ENCODE data around the gene SLC5A4. TPM values are rescaled to one million over a fixed set of nuclear protein-coding genes. Genes with fewer than 3 reads are reported as not detected.

The SLC5A4 gene
- total and polyA plus RNA-seq, 4 donors: 0.10 to 2.9 (median 1.6) TPM

GRCh38 chr22:32244547-32244946 lies 10.6 kb downstream of the SLC5A4 start:
- 90 to 97% methylated on average over 1 of the region's 1 CpG for WGBS, 2 donors
- peaks cover 0 to 2% of the 10 kb centered on the region in 2 donors for H3K27me3 ChIP-seq (ENCODE audit: control insufficient read depth in 1 of 2, insufficient read depth in 2 of 2, low read length in 1 of 2)
- H3K4me3 ChIP-seq (ENCODE audit: low read length in 2 of 2): no peak overlapping the region
- no peak overlapping the region for H3K27ac ChIP-seq (ENCODE audit: low read depth in 1 of 2, low read length in 2 of 2)
- H3K4me1 ChIP-seq (ENCODE audit: control insufficient read depth in 1 of 2, insufficient read depth in 2 of 2, low read length in 2 of 2): no peaks in the 10 kb centered on the region
- DNase-seq: no peak
- no peaks in the 10 kb centered on the region for H3K9me3 ChIP-seq (ENCODE audit: control insufficient read depth, low read length)
- H3K36me3 ChIP-seq (ENCODE audit: control insufficient read depth in 1 of 2, insufficient read depth in 2 of 2, low read length in 1 of 2): no peaks in the 10 kb centered on the region
- intact Hi-C loops (cut with DNase I): loop anchor here in 1 of 2 donors (5.0 to 10.0 kb wide), 2 partner anchors 37 to 60 kb away; partner anchors contain the start of gene RFPL2
- no peak for ATAC-seq (ENCODE audit: low FRiP score)

GRCh38 chr22:32240461-32240860 lies 14.7 kb downstream of the SLC5A4 start:
- ATAC-seq (ENCODE audit: low FRiP score) (no peak), DNase-seq (no peak)
- no peaks in the 10 kb centered on the region for H3K36me3 ChIP-seq (ENCODE audit: control insufficient read depth in 1 of 2, insufficient read depth in 2 of 2, low read length in 1 of 2)
- peaks cover 3% of the 10 kb centered on the region for H3K9me3 ChIP-seq (ENCODE audit: control insufficient read depth, low read length)
- peaks cover 0 to 2% of the 10 kb centered on the region in 2 donors for H3K27me3 ChIP-seq (ENCODE audit: control insufficient read depth in 1 of 2, insufficient read depth in 2 of 2, low read length in 1 of 2)
- WGBS, 2 donors: 78 to 81% methylated on average over 2 of the region's 2 CpGs
- no peak overlapping the region for H3K4me3 ChIP-seq (ENCODE audit: low read length in 2 of 2)
- intact Hi-C loops (cut with DNase I): loop anchor here in 1 of 2 donors (5.0 to 10.0 kb wide), 2 partner anchors 33 to 56 kb away; partner anchors contain the start of gene RFPL2
- no peak overlapping the region for H3K27ac ChIP-seq (ENCODE audit: low read depth in 1 of 2, low read length in 2 of 2)
- H3K4me1 ChIP-seq (ENCODE audit: control insufficient read depth in 1 of 2, insufficient read depth in 2 of 2, low read length in 2 of 2): no peaks in the 10 kb centered on the region

- Histone ChIP-seq H3K27ac (ENCODE audit: low read depth in 1 of 2, low read length in 2 of 2) (no peak overlapping the region), H3K4me1 (ENCODE audit: control insufficient read depth in 1 of 2, insufficient read depth in 2 of 2, low read length in 2 of 2) (no peaks in the 10 kb centered on the region)
- intact Hi-C loops (cut with DNase I): no loop called here
Observed at GRCh38 chr22:32237906-32238305, 17.2 kb downstream of the SLC5A4 start.

GRCh38 chr22:32236970-32237369 lies 18.2 kb downstream of the SLC5A4 start:
- WGBS, 2 donors: 65 to 69% methylated on average over 8 of the region's 8 CpGs
- Histone ChIP-seq H3K27ac (ENCODE audit: low read depth in 1 of 2, low read length in 2 of 2) (no peak overlapping the region), H3K4me3 (ENCODE audit: low read length in 2 of 2) (no peak overlapping the region), H3K4me1 (ENCODE audit: control insufficient read depth in 1 of 2, insufficient read depth in 2 of 2, low read length in 2 of 2) (no peaks in the 10 kb centered on the region), H3K9me3 (ENCODE audit: control insufficient read depth, low read length) (peaks cover 3% of the 10 kb centered on the region), H3K27me3 (ENCODE audit: control insufficient read depth in 1 of 2, insufficient read depth in 2 of 2, low read length in 1 of 2) (peaks cover 0 to 5% of the 10 kb centered on the region in 2 donors), H3K36me3 (ENCODE audit: control insufficient read depth in 1 of 2, insufficient read depth in 2 of 2, low read length in 1 of 2) (no peaks in the 10 kb centered on the region)
- ATAC-seq (ENCODE audit: low FRiP score): no peak
- intact Hi-C loops (cut with DNase I): no loop called here
- no peak for DNase-seq

More at GRCh38 chr22:32237906-32238305, 17.2 kb downstream of the SLC5A4 start:
- no peak for ATAC-seq (ENCODE audit: low FRiP score)
- H3K27me3 ChIP-seq (ENCODE audit: control insufficient read depth in 1 of 2, insufficient read depth in 2 of 2, low read length in 1 of 2): peaks cover 0 to 5% of the 10 kb centered on the region in 2 donors
- no peak for DNase-seq
- 82 to 89% methylated on average over 1 of the region's 1 CpG for WGBS, 2 donors
- H3K4me3 ChIP-seq (ENCODE audit: low read length in 2 of 2): no peak overlapping the region
- peaks cover 3% of the 10 kb centered on the region for H3K9me3 ChIP-seq (ENCODE audit: control insufficient read depth, low read length)
- H3K36me3 ChIP-seq (ENCODE audit: control insufficient read depth in 1 of 2, insufficient read depth in 2 of 2, low read length in 1 of 2): no peaks in the 10 kb centered on the region

GRCh38 chr22:32233091-32233490 lies 22.1 kb downstream of the SLC5A4 start:
- H3K36me3 ChIP-seq (ENCODE audit: control insufficient read depth in 1 of 2, insufficient read depth in 2 of 2, low read length in 1 of 2): no peaks in the 10 kb centered on the region
- H3K9me3 ChIP-seq (ENCODE audit: control insufficient read depth, low read length): peaks cover 1% of the 10 kb centered on the region
- H3K27ac ChIP-seq (ENCODE audit: low read depth in 1 of 2, low read length in 2 of 2): no peak overlapping the region
- H3K4me1 ChIP-seq (ENCODE audit: control insufficient read depth in 1 of 2, insufficient read depth in 2 of 2, low read length in 2 of 2): no peaks in the 10 kb centered on the region
- H3K27me3 ChIP-seq (ENCODE audit: control insufficient read depth in 1 of 2, insufficient read depth in 2 of 2, low read length in 1 of 2): peaks cover 0 to 6% of the 10 kb centered on the region in 2 donors
- intact Hi-C loops (cut with DNase I): no loop called here
- H3K4me3 ChIP-seq (ENCODE audit: low read length in 2 of 2): no peak overlapping the region
- DNase-seq (no peak), ATAC-seq (ENCODE audit: low FRiP score) (no peak)
- WGBS, 2 donors: 78 to 83% methylated on average over 5 of the region's 5 CpGs

- peaks cover 0 to 6% of the 10 kb centered on the region in 2 donors for H3K27me3 ChIP-seq (ENCODE audit: control insufficient read depth in 1 of 2, insufficient read depth in 2 of 2, low read length in 1 of 2)
- no peaks in the 10 kb centered on the region for H3K36me3 ChIP-seq (ENCODE audit: control insufficient read depth in 1 of 2, insufficient read depth in 2 of 2, low read length in 1 of 2)
- no peak overlapping the region for H3K4me3 ChIP-seq (ENCODE audit: low read length in 2 of 2)
- WGBS, 2 donors: 61 to 62% methylated on average over 5 of the region's 5 CpGs
- intact Hi-C loops (cut with DNase I): no loop called here
- ATAC-seq (ENCODE audit: low FRiP score): no peak
- H3K4me1 ChIP-seq (ENCODE audit: control insufficient read depth in 1 of 2, insufficient read depth in 2 of 2, low read length in 2 of 2): no peaks in the 10 kb centered on the region
- H3K27ac ChIP-seq (ENCODE audit: low read depth in 1 of 2, low read length in 2 of 2): no peak overlapping the region
- no peak for DNase-seq
- H3K9me3 ChIP-seq (ENCODE audit: control insufficient read depth, low read length): peaks cover 1% of the 10 kb centered on the region
Observed at GRCh38 chr22:32232191-32232830, 22.8 kb downstream of the SLC5A4 start.

GRCh38 chr22:32226326-32227104 lies 28.6 kb downstream of the SLC5A4 start:
- intact Hi-C loops (cut with DNase I): no loop called here
- no peak for DNase-seq
- H3K9me3 ChIP-seq (ENCODE audit: control insufficient read depth, low read length): no peaks in the 10 kb centered on the region
- H3K27ac ChIP-seq (ENCODE audit: low read depth in 1 of 2, low read length in 2 of 2): no peak overlapping the region
- H3K4me3 ChIP-seq (ENCODE audit: low read length in 2 of 2): no peak overlapping the region
- H3K36me3 ChIP-seq (ENCODE audit: control insufficient read depth in 1 of 2, insufficient read depth in 2 of 2, low read length in 1 of 2): no peaks in the 10 kb centered on the region
- 32 to 38% methylated on average over 7 of the region's 7 CpGs for WGBS, 2 donors
- no peaks in the 10 kb centered on the region for H3K4me1 ChIP-seq (ENCODE audit: control insufficient read depth in 1 of 2, insufficient read depth in 2 of 2, low read length in 2 of 2)
- H3K27me3 ChIP-seq (ENCODE audit: control insufficient read depth in 1 of 2, insufficient read depth in 2 of 2, low read length in 1 of 2): peaks cover 0 to 3% of the 10 kb centered on the region in 2 donors
- ATAC-seq (ENCODE audit: low FRiP score): no peak

- Histone ChIP-seq H3K4me1 (ENCODE audit: control insufficient read depth in 1 of 2, insufficient read depth in 2 of 2, low read length in 2 of 2) (no peaks in the 10 kb centered on the region), H3K4me3 (ENCODE audit: low read length in 2 of 2) (no peak overlapping the region), H3K36me3 (ENCODE audit: control insufficient read depth in 1 of 2, insufficient read depth in 2 of 2, low read length in 1 of 2) (no peaks in the 10 kb centered on the region), H3K27ac (ENCODE audit: low read depth in 1 of 2, low read length in 2 of 2) (no peak overlapping the region), H3K27me3 (ENCODE audit: control insufficient read depth in 1 of 2, insufficient read depth in 2 of 2, low read length in 1 of 2) (no peaks in the 10 kb centered on the region), H3K9me3 (ENCODE audit: control insufficient read depth, low read length) (no peaks in the 10 kb centered on the region)
- intact Hi-C loops (cut with DNase I): no loop called here
- DNase-seq (no peak), ATAC-seq (ENCODE audit: low FRiP score) (no peak)
- WGBS, 2 donors: 79 to 85% methylated on average over 1 of the region's 1 CpG
Observed at GRCh38 chr22:32222991-32223390, 32.2 kb downstream of the SLC5A4 start.

Measured in aorta (tissue), 5 donors.